Testis (tissue), 3 donors: ENCODE results near the gene CRY1. TPM values are rescaled to one million over a fixed set of nuclear protein-coding genes. Genes with fewer than 3 reads are reported as not detected.

Experiments used
- DNase-seq: peaks from one replicate; pipeline ENCODE4 v3.0.0-alpha.2; 2019
- H3K27ac ChIP-seq, 2 donors: fragments of 200-600 bp; sonication (generic); one replicate each; pipeline ENCODE4 v1.5.1; 2019
- H3K27me3 ChIP-seq: fragments of 200-600 bp; sonication (generic); one replicate; pipeline ENCODE4 v1.5.1; 2019
- H3K36me3 ChIP-seq: fragments of 200-600 bp; sonication (generic); one replicate; pipeline ENCODE4 v1.5.1; 2017; ENCODE audit warnings: low read depth; ENCODE audit errors: missing control alignments
- H3K4me1 ChIP-seq: fragments of 200-600 bp; sonication (generic); one replicate; pipeline ENCODE4 v1.5.1; 2019
- H3K4me3 ChIP-seq, 2 donors: fragments of 200-600 bp; sonication (generic); one replicate each; pipeline ENCODE4 v1.5.1; 2017 to 2019
- H3K9me3 ChIP-seq: fragments of 200-600 bp; sonication (generic); one replicate; pipeline ENCODE4 v1.5.1; 2017
- POLR2A ChIP-seq: fragments of 450-650 bp; IDR thresholded peaks from one replicate; pipeline ENCODE4 v1.6.1; 2017; ENCODE audit warnings: antibody characterized with exemption, mild to moderate bottlenecking, moderate library complexity
- WGBS, 2 donors: methylation state at CpG; one replicate each; pipeline ENCODE4 v1.1.5; 2018; 5-methylcytosine and 5-hydroxymethylcytosine counted together
- intact Hi-C: fragments of 100-400 bp; cut with DNase I; formaldehyde crosslinking; loops from one replicate; pipeline ENCODE4 v1.15.1; 2023; ENCODE audit warnings: low total_unique reads
- polyA plus RNA-seq: library from polyadenylated mRNA; stranded (reverse); fragments of 350-450 nt; fragmentation: Illumina TruSeq; extraction: RNeasy Lipid Tissue Mini Kit (QIAGEN cat#74804); gene quantifications from one replicate; pipeline ENCODE4 v1.2.3, GENCODE V29; 2014; ENCODE audit warnings: low read depth, low replicate concordance; ENCODE audit not compliant: insufficient read depth
- total RNA-seq, 2 donors: library from RNA; depleted of rRNA; stranded (reverse); fragments of >200 nt; gene quantifications; one replicate each; pipeline ENCODE4 v1.2.3, GENCODE V29; 2016
- TF ChIP-seq, protein P1 (sequence below), 3 experiments: fragments of 450-650 bp in 2 of 3; fragments of 200-600 bp in 1 of 3; sonication (generic) in 1 of 3; IDR thresholded peaks; one replicate each; pipeline ENCODE4 v1.5.1; 2016 to 2019; ENCODE audit warnings: antibody characterized with exemption in 3 of 3, mild to moderate bottlenecking in 2 of 3, moderate library complexity in 1 of 3

Gene CRY1
- total and polyA plus RNA-seq, 3 donors from 2014 or later, result 63.0 to 92.0 (median 71.6) TPM

DNA sequence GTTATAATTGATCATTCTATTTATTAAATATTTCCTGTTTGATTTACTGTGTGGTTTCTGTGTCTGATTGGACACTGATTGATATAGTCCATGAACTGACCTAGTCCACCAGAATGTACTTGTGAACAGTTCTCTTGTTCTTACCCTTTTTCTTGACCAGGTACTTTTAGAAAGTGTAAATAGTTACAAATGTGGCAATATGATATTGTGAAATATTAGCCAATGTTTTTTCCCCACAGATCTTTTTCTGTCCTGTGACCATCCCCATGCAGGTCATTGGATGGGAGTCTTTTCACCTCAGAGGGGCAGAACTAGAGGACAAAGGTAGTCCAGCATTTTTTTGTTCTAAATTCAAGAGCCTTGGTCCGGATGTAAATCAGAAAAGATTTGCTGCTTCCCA is 8.3 kb upstream of the CRY1 start:
- TF ChIP-seq, protein P1, sequence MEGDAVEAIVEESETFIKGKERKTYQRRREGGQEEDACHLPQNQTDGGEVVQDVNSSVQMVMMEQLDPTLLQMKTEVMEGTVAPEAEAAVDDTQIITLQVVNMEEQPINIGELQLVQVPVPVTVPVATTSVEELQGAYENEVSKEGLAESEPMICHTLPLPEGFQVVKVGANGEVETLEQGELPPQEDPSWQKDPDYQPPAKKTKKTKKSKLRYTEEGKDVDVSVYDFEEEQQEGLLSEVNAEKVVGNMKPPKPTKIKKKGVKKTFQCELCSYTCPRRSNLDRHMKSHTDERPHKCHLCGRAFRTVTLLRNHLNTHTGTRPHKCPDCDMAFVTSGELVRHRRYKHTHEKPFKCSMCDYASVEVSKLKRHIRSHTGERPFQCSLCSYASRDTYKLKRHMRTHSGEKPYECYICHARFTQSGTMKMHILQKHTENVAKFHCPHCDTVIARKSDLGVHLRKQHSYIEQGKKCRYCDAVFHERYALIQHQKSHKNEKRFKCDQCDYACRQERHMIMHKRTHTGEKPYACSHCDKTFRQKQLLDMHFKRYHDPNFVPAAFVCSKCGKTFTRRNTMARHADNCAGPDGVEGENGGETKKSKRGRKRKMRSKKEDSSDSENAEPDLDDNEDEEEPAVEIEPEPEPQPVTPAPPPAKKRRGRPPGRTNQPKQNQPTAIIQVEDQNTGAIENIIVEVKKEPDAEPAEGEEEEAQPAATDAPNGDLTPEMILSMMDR (IDR thresholded peaks at IDR 0.05), result no peak
- 86 to 94% methylated on average over 1 of the region's 1 CpG for WGBS, 2 donors
- no peaks in the 10 kb centered on the region for H3K4me1 ChIP-seq
- intact Hi-C loops, result no loop called here
- H3K4me3 ChIP-seq, result no peak overlapping the region
- no peak for DNase-seq
- no peaks in the 10 kb centered on the region for H3K27me3 ChIP-seq
- H3K27ac ChIP-seq, result no peak overlapping the region
- H3K9me3 ChIP-seq, result no peaks in the 10 kb centered on the region
- H3K36me3 ChIP-seq, result no peaks in the 10 kb centered on the region

DNA sequence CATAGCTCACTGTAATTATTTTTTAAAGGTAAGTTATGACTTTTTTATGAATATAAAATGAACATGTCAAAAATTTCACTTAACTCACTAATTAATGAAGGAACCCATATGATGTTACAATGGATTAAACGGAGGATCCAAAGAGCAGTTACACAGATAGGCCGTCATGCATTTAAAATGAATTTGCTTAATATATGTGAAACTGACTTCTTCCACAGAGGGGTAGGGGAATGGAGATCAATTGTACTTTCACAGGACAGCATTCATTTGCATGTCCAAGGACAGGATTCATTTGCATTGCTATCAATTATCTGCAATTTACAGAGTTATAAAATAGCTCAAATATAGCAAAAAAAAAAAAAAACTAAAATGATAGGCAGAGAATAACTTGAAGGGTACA is 6.6 kb upstream of the CRY1 start:
- no peak for DNase-seq
- TF ChIP-seq POLR2A, result no peak
- TF ChIP-seq, protein P1 (IDR thresholded peaks at IDR 0.05), result no peak
- Histone ChIP-seq H3K4me3 (no peak overlapping the region), H3K27me3 (no peaks in the 10 kb centered on the region), H3K4me1 (no peaks in the 10 kb centered on the region), H3K36me3 (no peaks in the 10 kb centered on the region), H3K9me3 (no peaks in the 10 kb centered on the region), H3K27ac (no peak overlapping the region)
- intact Hi-C loops, result loop anchor here (10.0 kb wide), 1 partner anchor 115 kb away; the partner anchor contains the start of gene MTERF2
- WGBS, 2 donors, result 79 to 85% methylated on average over 2 of the region's 2 CpGs

DNA sequence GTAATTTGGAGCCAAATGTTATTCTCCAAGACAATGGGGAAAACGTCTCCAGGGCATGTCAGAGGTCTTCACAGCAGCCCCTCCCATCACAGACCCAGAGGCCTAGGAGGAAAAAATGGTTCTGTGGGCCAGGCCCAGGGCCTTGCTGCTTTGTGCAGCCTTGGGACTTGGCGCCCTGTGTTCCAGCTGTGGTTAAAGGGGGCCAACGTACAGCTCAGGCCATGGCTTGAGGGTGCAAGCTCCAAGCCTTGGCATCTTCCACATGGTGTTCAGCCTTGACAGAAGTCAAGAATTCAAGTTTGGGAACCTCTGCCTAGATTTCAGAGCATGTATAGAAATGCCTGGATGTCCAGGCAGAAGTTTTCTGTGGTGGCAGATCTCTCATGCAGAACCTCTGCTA is 3.2 kb upstream of the CRY1 start:
- no peak overlapping the region for H3K27ac ChIP-seq
- WGBS, 2 donors, result 69 to 74% methylated on average over 3 of the region's 3 CpGs
- intact Hi-C loops, result loop anchor here (10.0 kb wide), 1 partner anchor 112 kb away; the partner anchor contains the start of gene MTERF2
- no peak for DNase-seq
- TF ChIP-seq POLR2A, result no peak
- TF ChIP-seq, protein P1 (IDR thresholded peaks at IDR 0.05), result no peak
- no peaks in the 10 kb centered on the region for H3K36me3 ChIP-seq
- no peaks in the 10 kb centered on the region for H3K27me3 ChIP-seq
- no peaks in the 10 kb centered on the region for H3K9me3 ChIP-seq
- H3K4me1 ChIP-seq, result peaks cover 15% of the 10 kb centered on the region
- no peak overlapping the region for H3K4me3 ChIP-seq

DNA sequence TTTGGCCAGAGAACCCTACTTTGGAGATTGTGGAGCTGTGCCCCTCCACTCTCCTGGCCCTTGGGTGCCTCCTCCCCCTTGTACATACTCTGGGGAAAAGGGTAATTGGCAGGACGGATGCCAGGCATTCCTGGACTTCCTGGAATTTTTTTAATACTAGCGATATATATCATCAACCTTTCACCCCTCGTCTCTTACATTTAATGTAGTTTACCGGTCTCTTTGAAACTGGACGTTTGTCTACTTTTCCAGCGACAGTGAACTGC is 767 bp upstream of the CRY1 start:
- Histone ChIP-seq H3K4me3 (peak overlapping the region; percentile 90 to 93), H3K27ac (peak overlapping the region; percentile 97 to 99), H3K4me1 (peaks cover 23% of the 10 kb centered on the region), H3K9me3 (no peaks in the 10 kb centered on the region), H3K27me3 (no peaks in the 10 kb centered on the region), H3K36me3 (no peaks in the 10 kb centered on the region)
- WGBS, 2 donors, result 7 to 10% methylated on average over 6 of the region's 6 CpGs
- intact Hi-C loops, result loop anchor here (10.0 kb wide), 1 partner anchor 109 kb away; the partner anchor contains the start of gene MTERF2
- DNase-seq, result no peak
- no peak for TF ChIP-seq POLR2A
- TF ChIP-seq, protein P1 (IDR thresholded peaks at IDR 0.05), result no peak

DNA sequence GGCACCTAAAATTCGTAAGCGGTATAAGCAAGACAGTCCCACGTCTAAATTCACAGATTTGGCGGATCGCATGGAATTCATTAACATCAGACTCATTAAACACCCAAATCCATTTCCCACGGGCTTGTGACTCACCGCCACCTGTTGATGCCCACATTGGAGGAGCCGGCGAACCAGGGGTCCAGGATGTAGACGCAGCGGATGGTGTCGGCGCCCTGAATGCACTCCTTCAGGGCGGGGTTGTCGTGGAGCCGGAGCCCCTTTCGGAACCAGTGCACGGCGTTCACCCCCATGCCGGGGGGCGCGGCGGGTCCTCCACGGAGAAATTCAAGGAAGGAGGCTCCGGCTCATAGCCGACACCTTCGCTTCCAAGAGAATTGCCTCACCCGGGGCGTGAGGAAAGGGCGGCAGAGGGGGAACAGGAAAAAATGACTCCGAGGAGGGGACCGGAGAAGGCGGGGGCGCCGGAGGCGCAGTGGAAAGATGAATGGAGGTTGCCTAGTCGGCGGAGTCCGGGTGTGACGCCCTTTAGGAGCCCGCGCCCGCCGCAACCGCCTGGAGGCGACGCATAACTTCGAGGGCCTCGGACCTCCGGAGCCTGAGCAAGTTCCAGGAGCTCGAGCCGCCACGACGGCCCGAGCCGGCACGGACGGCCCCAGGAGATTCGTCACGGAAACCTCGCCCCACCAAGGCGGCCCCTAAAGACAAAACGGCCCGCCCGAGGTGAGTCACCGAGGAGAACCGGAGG is 506 bp downstream of the CRY1 start:
- 0% methylated on average over 13 to 67 of the region's 67 CpGs for WGBS, 2 donors

More for the DNA sequence above, 506 bp downstream of the CRY1 start:
- H3K27ac ChIP-seq, result peak overlapping the region; percentile 97 to 99
- H3K27me3 ChIP-seq, result no peaks in the 10 kb centered on the region
- peak overlapping the region; percentile 90 to 93 for H3K4me3 ChIP-seq
- no peaks in the 10 kb centered on the region for H3K9me3 ChIP-seq
- intact Hi-C loops, result loop anchor here (10.0 kb wide), 1 partner anchor 108 kb away; the partner anchor contains the start of gene MTERF2
- H3K4me1 ChIP-seq, result peaks cover 23% of the 10 kb centered on the region
- peak; percentile 57 for DNase-seq
- TF ChIP-seq POLR2A, result no peak
- TF ChIP-seq, protein P1 (IDR thresholded peaks at IDR 0.05), result no peak
- H3K36me3 ChIP-seq, result no peaks in the 10 kb centered on the region
